Islet precursor cell (in vitro differentiated cells): ENCODE results near the gene ZNF557.

Experiments
- DNase-seq: peaks from one replicate; pipeline ENCODE4 v3.0.0-alpha.2; 2018

The ZNF557 gene

DNA sequence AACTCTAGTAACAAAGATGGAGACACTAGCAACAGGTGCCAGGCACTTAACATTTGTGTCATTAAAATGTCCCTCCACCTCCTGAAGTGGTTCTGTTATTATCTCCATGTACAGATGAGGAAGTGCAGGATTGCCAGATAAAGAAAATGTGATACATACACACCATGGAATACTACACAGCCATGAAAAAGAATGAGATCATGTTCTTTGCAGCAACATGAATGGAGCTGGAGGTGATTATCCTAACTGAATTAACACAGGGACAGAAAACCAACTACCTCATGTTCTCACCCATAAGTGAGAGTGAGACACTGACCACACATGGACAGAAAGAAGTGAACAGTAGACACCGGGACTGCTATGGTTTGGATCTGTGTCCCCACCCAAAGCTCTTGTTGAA is 60.5 kb downstream of the ZNF557 start:
- DNase-seq: no peak

DNA sequence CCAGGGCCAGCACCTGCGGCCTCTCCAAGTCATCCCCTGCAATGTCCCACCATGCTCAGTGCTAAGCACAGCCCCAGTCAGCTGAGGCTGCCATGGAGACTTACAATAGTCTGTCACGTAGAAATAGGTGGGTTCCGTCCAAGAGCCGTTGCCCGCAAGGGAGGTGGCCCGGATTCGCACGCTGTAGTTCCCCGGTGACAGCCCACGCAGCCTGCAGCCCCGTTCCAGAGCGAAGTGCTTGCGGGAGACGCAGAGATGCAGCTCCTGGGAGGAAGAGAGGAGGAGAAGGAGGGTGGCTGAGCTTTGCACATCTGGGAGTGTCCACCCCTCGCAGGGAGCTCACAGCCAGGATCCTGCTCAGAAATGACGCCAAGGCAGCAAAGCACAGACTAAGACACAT is 62.6 kb downstream of the ZNF557 start:
- DNase-seq: no peak

DNA sequence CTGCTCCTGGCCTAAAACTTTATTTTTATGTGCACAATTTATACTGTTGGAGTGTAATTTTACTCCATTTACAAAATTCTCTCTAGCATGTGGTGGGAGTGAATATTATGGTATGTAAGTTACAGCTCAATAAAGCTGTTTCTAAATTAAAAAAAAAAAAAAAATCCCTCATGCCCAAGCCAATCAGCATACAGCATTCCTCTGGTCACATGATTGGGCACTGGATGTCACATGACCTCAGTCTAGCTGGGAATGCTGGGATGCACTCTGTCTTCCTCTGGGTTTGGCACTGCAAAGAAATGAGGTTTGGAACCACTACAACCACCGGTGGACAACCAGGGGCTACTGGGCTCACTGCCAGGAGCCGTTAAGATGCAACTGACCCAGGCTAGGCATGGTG is 67.6 kb downstream of the ZNF557 start:
- no peak for DNase-seq
